Measurements from ENCODE around the gene PDE11A.

The PDE11A gene

GRCh38 chr2:177588671-177589070 is 483.9 kb downstream of the PDE11A start:
- H3K79me2 ChIP-seq (ENCODE audit: control insufficient read depth, insufficient read depth, low read length, unreplicated experiment) = no peaks in the 10 kb centered on the region

DNA sequence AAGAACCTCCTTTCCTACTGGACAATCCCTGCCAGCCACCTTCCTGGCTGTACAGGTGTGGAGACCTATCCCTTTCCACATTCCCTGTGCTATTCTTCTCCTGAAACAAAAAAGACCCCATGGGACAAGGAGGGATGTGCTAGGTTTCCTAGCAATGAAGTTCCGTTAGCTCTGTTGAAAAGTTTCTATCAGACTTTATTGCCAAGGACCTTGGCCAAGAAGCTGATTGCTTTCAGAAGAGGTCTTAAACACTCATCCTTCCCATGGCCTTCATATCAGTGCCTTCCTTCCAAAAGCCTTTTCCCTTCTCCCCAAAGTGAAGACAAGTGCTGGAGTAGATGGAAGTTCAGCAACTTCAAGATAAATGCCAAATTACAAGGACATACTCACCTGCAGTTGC is 485.2 kb downstream of the PDE11A start:
- peaks cover under 1% of the 10 kb centered on the region; the same call in 1 of the 2 replicates for H3K27me3 ChIP-seq (ENCODE audit: insufficient read depth, low read length)
- no peak overlapping the region for H3K4me3 ChIP-seq (ENCODE audit: low read depth, low read length)
- no peaks in the 10 kb centered on the region for H3K36me3 ChIP-seq (ENCODE audit: insufficient read depth, low read length)

More at GRCh38 chr2:177588671-177589070, 483.9 kb downstream of the PDE11A start:
- Histone ChIP-seq H3K4me1 (ENCODE audit: control insufficient read depth, insufficient read depth, low read length, unreplicated experiment) (no peaks in the 10 kb centered on the region), H3K27ac (ENCODE audit: low read depth, low read length) (no peak overlapping the region), H3K36me3 (ENCODE audit: insufficient read depth, low read length) (no peaks in the 10 kb centered on the region), H2AFZ (ENCODE audit: low read length, unreplicated experiment) (no peak overlapping the region), H3K4me3 (ENCODE audit: low read depth, low read length) (no peak overlapping the region), H3K27me3 (ENCODE audit: insufficient read depth, low read length) (peaks cover 5% of the 10 kb centered on the region; the same call in 1 of the 2 replicates)

GRCh38 chr2:177586154-177586553 is 486.4 kb downstream of the PDE11A start:
- no peaks in the 10 kb centered on the region for H3K4me1 ChIP-seq (ENCODE audit: control insufficient read depth, insufficient read depth, low read length, unreplicated experiment)
- no peak overlapping the region for H2AFZ ChIP-seq (ENCODE audit: low read length, unreplicated experiment)
- no peak overlapping the region for H3K4me3 ChIP-seq (ENCODE audit: low read depth, low read length)

More for the DNA sequence above, 485.2 kb downstream of the PDE11A start:
- H2AFZ ChIP-seq (ENCODE audit: low read length, unreplicated experiment) = no peak overlapping the region
- no peak overlapping the region for H3K27ac ChIP-seq (ENCODE audit: low read depth, low read length)
- no peaks in the 10 kb centered on the region for H3K4me1 ChIP-seq (ENCODE audit: control insufficient read depth, insufficient read depth, low read length, unreplicated experiment)
- no peaks in the 10 kb centered on the region for H3K79me2 ChIP-seq (ENCODE audit: control insufficient read depth, insufficient read depth, low read length, unreplicated experiment)

DNA sequence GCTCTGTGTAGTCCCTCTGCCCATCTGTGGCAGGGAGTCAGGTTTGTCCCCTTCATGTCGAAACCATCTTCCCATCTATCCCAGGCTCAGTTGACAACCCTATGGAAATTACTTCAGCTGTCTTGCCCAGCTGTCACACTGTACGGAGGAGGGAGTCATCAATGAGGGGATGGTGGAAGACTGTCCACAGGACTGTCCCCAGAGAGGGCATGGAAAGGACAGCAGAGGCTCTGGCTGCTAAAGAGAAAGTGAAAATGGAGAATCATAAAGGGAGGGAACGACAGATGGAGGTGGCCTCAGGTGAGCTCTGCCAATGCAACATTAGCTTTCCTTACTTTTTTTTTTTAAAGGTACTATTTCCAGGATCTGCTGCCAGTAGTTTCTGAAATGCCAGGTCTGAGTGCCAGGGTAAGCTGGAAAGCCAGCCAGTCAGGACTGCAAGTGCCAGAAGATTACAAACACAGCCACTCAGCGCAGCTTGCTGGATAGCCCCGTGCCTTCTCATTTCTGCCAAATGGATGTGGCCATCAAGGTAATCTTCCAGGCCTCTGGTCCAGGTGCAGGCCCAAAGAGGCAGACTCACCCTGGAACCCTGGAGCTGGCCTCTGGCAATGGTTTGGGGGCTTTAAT is 487.2 kb downstream of the PDE11A start:
- Histone ChIP-seq H2AFZ (ENCODE audit: low read length, unreplicated experiment) (no peak overlapping the region), H3K4me3 (ENCODE audit: low read depth, low read length) (no peak overlapping the region)

More at GRCh38 chr2:177586154-177586553, 486.4 kb downstream of the PDE11A start:
- Histone ChIP-seq H3K27me3 (ENCODE audit: insufficient read depth, low read length) (peaks cover 3% of the 10 kb centered on the region), H3K79me2 (ENCODE audit: control insufficient read depth, insufficient read depth, low read length, unreplicated experiment) (no peaks in the 10 kb centered on the region), H3K36me3 (ENCODE audit: insufficient read depth, low read length) (no peaks in the 10 kb centered on the region), H3K27ac (ENCODE audit: low read depth, low read length) (no peak overlapping the region)

DNA sequence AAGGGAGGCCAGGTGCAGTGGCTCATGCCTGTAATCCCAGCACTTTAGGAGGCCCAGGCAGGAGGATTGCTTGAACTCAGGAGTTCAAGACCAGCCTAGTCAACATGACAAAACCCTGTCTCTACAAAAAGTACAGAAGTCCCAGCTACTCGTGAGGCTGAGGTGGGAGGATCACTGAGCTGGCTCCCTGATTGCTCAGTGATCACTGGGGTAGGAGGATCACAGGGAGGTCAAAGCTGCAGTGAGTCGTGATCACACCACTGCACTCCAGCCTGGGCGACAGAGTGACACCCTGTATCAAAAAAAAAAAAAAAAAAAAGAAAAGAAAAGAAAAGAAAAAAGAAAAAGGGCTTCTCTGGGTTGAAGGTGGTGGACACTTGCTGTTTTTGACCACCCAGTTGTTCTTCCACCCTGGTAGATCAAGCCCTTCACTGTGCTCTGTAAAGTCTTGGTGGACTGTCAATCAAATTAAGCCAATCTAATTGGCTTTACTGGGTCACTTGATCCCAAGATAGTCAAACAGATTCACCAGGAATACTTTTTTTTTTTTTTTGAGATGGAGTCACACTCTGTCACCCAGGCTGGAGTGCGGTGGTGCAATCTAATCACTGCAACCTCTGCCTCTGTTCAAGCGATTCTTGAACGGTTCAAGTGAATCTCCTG is 488.4 kb downstream of the PDE11A start:
- Histone ChIP-seq H3K79me2 (ENCODE audit: control insufficient read depth, insufficient read depth, low read length, unreplicated experiment) (no peaks in the 10 kb centered on the region), H3K4me1 (ENCODE audit: control insufficient read depth, insufficient read depth, low read length, unreplicated experiment) (no peaks in the 10 kb centered on the region), H2AFZ (ENCODE audit: low read length, unreplicated experiment) (no peak overlapping the region), H3K27me3 (ENCODE audit: insufficient read depth, low read length) (peaks cover 3% of the 10 kb centered on the region), H3K36me3 (ENCODE audit: insufficient read depth, low read length) (no peaks in the 10 kb centered on the region), H3K4me3 (ENCODE audit: low read depth, low read length) (no peak overlapping the region), H3K27ac (ENCODE audit: low read depth, low read length) (no peak overlapping the region)

More for the DNA sequence above, 487.2 kb downstream of the PDE11A start:
- Histone ChIP-seq H3K4me1 (ENCODE audit: control insufficient read depth, insufficient read depth, low read length, unreplicated experiment) (no peaks in the 10 kb centered on the region), H3K36me3 (ENCODE audit: insufficient read depth, low read length) (no peaks in the 10 kb centered on the region), H3K27ac (ENCODE audit: low read depth, low read length) (no peak overlapping the region), H3K79me2 (ENCODE audit: control insufficient read depth, insufficient read depth, low read length, unreplicated experiment) (no peaks in the 10 kb centered on the region), H3K27me3 (ENCODE audit: insufficient read depth, low read length) (peaks cover 3% of the 10 kb centered on the region)

DNA sequence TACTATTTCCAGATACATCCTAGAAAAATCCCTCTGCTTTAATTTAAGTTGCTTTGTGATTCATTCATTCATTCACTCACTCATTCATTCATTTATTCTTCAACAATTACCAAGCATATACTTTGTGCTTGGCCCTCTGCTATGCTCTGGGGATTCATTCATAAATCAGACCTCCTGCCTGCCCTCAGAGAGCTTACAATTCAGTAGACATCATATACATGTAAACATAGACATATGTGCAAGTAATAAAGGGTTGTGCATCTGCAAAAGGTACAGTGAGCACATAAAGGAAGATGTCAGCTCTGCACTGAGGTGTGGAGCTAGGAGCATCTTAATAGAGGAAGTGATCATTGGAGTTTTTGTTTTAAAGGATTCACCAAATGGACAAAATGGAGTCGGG is 490.6 kb downstream of the PDE11A start:
- H3K4me1 ChIP-seq (ENCODE audit: control insufficient read depth, insufficient read depth, low read length, unreplicated experiment) = no peaks in the 10 kb centered on the region
- H3K27ac ChIP-seq (ENCODE audit: low read depth, low read length) = no peak overlapping the region
- no peaks in the 10 kb centered on the region for H3K36me3 ChIP-seq (ENCODE audit: insufficient read depth, low read length)
- no peak overlapping the region for H3K4me3 ChIP-seq (ENCODE audit: low read depth, low read length)
- peaks cover 3% of the 10 kb centered on the region for H3K27me3 ChIP-seq (ENCODE audit: insufficient read depth, low read length)
- H2AFZ ChIP-seq (ENCODE audit: low read length, unreplicated experiment) = no peak overlapping the region
- no peaks in the 10 kb centered on the region for H3K79me2 ChIP-seq (ENCODE audit: control insufficient read depth, insufficient read depth, low read length, unreplicated experiment)

- H3K27ac ChIP-seq (ENCODE audit: low read depth, low read length) = no peak overlapping the region
- peaks cover 3% of the 10 kb centered on the region for H3K27me3 ChIP-seq (ENCODE audit: insufficient read depth, low read length)
- no peaks in the 10 kb centered on the region for H3K4me1 ChIP-seq (ENCODE audit: control insufficient read depth, insufficient read depth, low read length, unreplicated experiment)
- H3K79me2 ChIP-seq (ENCODE audit: control insufficient read depth, insufficient read depth, low read length, unreplicated experiment) = no peaks in the 10 kb centered on the region
- H2AFZ ChIP-seq (ENCODE audit: low read length, unreplicated experiment) = no peak overlapping the region
- no peaks in the 10 kb centered on the region for H3K36me3 ChIP-seq (ENCODE audit: insufficient read depth, low read length)
- no peak overlapping the region for H3K4me3 ChIP-seq (ENCODE audit: low read depth, low read length)
These were observed 493.0 kb downstream of the PDE11A start for GRCh38 chr2:177579486-177580036.

DNA sequence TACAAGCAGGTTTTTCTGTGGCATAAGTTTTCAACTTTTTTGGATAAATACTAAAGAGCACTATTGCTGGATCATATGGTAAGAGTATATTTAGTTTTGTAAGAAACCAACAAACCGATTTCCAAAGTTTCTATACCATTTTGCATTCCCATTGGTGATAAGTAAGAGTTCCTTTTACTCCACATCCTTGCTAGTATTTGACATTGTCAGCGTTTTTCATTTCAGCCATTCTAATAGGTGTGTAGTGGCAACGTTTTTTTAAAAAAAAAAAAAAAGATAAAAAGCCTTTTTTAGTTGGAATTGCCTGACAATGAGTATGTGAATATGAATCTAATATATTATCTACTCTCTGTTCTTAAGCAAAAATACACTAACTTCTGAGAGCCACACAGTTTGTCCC is 494.1 kb downstream of the PDE11A start:
- Histone ChIP-seq H3K4me1 (ENCODE audit: control insufficient read depth, insufficient read depth, low read length, unreplicated experiment) (no peaks in the 10 kb centered on the region), H3K79me2 (ENCODE audit: control insufficient read depth, insufficient read depth, low read length, unreplicated experiment) (no peaks in the 10 kb centered on the region), H3K36me3 (ENCODE audit: insufficient read depth, low read length) (no peaks in the 10 kb centered on the region), H3K27ac (ENCODE audit: low read depth, low read length) (no peak overlapping the region), H3K4me3 (ENCODE audit: low read depth, low read length) (no peak overlapping the region), H2AFZ (ENCODE audit: low read length, unreplicated experiment) (no peak overlapping the region), H3K27me3 (ENCODE audit: insufficient read depth, low read length) (peaks cover 3% of the 10 kb centered on the region)

GRCh38 chr2:177577075-177577474 is 495.5 kb downstream of the PDE11A start:
- H3K4me1 ChIP-seq (ENCODE audit: control insufficient read depth, insufficient read depth, low read length, unreplicated experiment) = no peaks in the 10 kb centered on the region
- H3K36me3 ChIP-seq (ENCODE audit: insufficient read depth, low read length) = no peaks in the 10 kb centered on the region
- peaks cover 2% of the 10 kb centered on the region for H3K27me3 ChIP-seq (ENCODE audit: insufficient read depth, low read length)
- H3K4me3 ChIP-seq (ENCODE audit: low read depth, low read length) = no peak overlapping the region
- H3K27ac ChIP-seq (ENCODE audit: low read depth, low read length) = no peak overlapping the region
- H2AFZ ChIP-seq (ENCODE audit: low read length, unreplicated experiment) = no peak overlapping the region
- no peaks in the 10 kb centered on the region for H3K79me2 ChIP-seq (ENCODE audit: control insufficient read depth, insufficient read depth, low read length, unreplicated experiment)

DNA sequence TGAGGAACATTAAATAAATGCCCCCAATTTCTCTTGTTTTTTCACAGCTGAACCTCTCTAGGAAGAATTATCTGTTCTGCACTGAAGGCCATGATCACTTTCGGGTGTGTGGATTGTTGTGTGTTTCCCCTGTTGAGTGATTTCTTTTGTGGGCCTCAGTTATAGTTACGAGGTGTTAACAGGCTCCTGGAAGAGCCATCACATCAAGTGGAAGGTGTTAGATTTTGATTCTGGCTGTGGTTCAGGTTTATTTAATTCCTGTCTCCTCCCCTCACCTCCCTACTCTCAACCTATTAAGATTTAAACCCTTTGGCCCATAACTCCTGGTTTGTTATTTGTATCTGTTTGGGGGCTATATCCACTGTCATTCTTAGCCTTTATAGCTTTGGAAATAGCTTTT is 497.2 kb downstream of the PDE11A start:
- Histone ChIP-seq H3K27ac (ENCODE audit: low read depth, low read length) (no peak overlapping the region), H3K4me1 (ENCODE audit: control insufficient read depth, insufficient read depth, low read length, unreplicated experiment) (no peaks in the 10 kb centered on the region), H2AFZ (ENCODE audit: low read length, unreplicated experiment) (no peak overlapping the region), H3K4me3 (ENCODE audit: low read depth, low read length) (no peak overlapping the region), H3K36me3 (ENCODE audit: insufficient read depth, low read length) (no peaks in the 10 kb centered on the region), H3K27me3 (ENCODE audit: insufficient read depth, low read length) (peaks cover 4% of the 10 kb centered on the region; the same call in 1 of the 2 replicates), H3K79me2 (ENCODE audit: control insufficient read depth, insufficient read depth, low read length, unreplicated experiment) (no peaks in the 10 kb centered on the region)

- Histone ChIP-seq H3K4me3 (ENCODE audit: low read depth, low read length) (no peak overlapping the region), H2AFZ (ENCODE audit: low read length, unreplicated experiment) (no peak overlapping the region), H3K79me2 (ENCODE audit: control insufficient read depth, insufficient read depth, low read length, unreplicated experiment) (no peaks in the 10 kb centered on the region), H3K27ac (ENCODE audit: low read depth, low read length) (no peak overlapping the region), H3K36me3 (ENCODE audit: insufficient read depth, low read length) (no peaks in the 10 kb centered on the region), H3K4me1 (ENCODE audit: control insufficient read depth, insufficient read depth, low read length, unreplicated experiment) (no peaks in the 10 kb centered on the region), H3K27me3 (ENCODE audit: insufficient read depth, low read length) (peaks cover 8% of the 10 kb centered on the region; the same call in 1 of the 2 replicates)
These were observed 498.2 kb downstream of the PDE11A start for GRCh38 chr2:177574356-177574755.

Data from ACC112 (cell line).